Measurements from ENCODE around the gene ABLIM2.

ABLIM2 gene

GRCh38 chr4:8114456-8115202 is 44.0 kb downstream of the ABLIM2 start:
- Histone ChIP-seq H3K4me3 (ENCODE audit: low read length) (no peak overlapping the region), H3K9ac (ENCODE audit: low read length) (no peak overlapping the region), H3K36me3 (ENCODE audit: control insufficient read depth, insufficient read depth, low read length) (no peaks in the 10 kb centered on the region), H3K4me1 (ENCODE audit: control insufficient read depth, insufficient read depth, low read length) (no peaks in the 10 kb centered on the region), H3K27ac (ENCODE audit: low read depth, low read length) (no peak overlapping the region), H3K27me3 (ENCODE audit: control insufficient read depth, insufficient read depth, low read length) (no peaks in the 10 kb centered on the region)

DNA sequence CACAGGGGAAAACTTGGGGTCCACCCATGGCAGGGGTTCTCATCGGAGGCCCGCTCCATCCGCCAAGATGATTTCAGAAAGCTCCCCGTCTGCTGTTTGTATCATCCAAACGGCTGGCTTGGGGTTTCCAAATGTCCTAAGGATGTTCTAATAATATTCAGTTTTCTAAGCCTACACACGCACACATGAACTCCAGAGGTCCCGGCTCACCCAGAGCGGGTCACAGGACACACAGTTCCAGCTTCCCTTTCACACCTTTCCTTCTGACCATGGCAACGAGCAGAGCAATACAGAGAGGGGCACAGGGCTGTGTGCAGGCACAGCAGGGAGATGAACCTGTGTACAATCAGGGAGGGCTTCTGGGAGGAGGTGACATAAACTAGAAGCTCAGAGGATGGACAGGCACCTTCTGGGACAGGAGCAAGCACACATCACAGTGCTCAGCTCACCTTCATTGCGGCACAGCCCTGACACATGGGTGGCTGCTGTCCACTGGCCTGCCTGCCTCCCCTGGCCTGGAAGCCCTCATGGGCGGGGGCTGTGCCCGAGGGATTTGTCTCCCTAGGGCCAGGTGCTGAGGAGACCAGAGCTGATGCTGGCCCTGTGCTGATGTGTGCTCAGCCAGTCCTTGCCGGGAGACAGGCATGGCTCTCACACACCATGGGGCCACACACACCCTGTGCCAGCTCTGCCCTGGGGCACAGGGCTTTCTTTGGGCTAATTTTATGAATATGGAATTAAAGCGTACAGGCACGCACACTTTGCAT is 44.8 kb downstream of the ABLIM2 start:
- Histone ChIP-seq H3K9ac (ENCODE audit: low read length) (no peak overlapping the region), H3K4me3 (ENCODE audit: low read length) (no peak overlapping the region), H3K4me1 (ENCODE audit: control insufficient read depth, insufficient read depth, low read length) (no peaks in the 10 kb centered on the region), H3K36me3 (ENCODE audit: control insufficient read depth, insufficient read depth, low read length) (no peaks in the 10 kb centered on the region), H3K27me3 (ENCODE audit: control insufficient read depth, insufficient read depth, low read length) (no peaks in the 10 kb centered on the region), H3K27ac (ENCODE audit: low read depth, low read length) (no peak overlapping the region)

DNA sequence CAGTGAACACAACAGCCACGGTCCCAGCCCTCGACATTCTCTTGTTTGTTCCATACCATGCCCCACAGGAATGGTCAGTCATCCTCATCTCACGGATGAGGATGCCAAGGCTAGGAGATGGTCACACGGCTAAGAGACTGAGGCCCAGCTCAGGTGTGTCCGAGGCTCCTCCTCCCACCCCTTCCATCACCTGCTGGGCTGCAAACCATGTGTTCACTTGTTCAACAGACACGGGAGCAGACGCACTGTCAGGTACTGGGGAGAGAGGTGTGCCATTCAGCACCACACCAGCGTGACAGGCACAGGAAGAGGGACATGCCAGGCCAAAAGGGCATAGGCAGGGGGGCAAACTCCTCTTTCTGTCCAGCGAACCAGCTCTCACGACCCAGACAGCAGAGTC is 45.9 kb downstream of the ABLIM2 start:
- H3K27ac ChIP-seq (ENCODE audit: low read depth, low read length): no peak overlapping the region
- no peaks in the 10 kb centered on the region for H3K4me1 ChIP-seq (ENCODE audit: control insufficient read depth, insufficient read depth, low read length)
- H3K36me3 ChIP-seq (ENCODE audit: control insufficient read depth, insufficient read depth, low read length): no peaks in the 10 kb centered on the region
- no peaks in the 10 kb centered on the region for H3K27me3 ChIP-seq (ENCODE audit: control insufficient read depth, insufficient read depth, low read length)
- H3K9ac ChIP-seq (ENCODE audit: low read length): no peak overlapping the region
- H3K4me3 ChIP-seq (ENCODE audit: low read length): no peak overlapping the region

DNA sequence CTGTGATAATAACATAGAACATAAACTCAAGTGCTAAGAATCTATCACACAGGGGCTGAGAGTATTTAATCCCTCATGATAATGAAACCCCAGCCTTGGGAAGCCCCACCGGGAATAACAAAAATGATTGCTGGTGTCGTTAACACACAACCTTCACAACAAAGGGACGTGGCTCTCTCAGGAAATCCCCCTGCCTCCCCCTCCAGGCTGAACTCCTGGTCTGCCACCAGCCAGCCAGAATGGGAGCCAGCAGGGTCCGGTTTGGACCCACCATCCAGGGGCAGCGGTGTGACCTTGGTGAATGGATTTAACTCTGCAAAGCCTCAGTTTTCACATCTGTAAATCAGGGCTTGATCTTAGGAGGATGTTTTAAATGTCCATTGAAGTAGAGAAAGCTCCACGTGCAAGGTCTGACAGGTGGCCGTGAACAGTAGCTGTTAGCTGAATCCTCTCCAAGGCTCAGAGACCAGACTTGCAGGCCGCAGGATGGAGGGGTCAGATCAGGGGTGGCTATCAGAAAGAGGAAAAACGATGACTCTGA is 46.5 kb downstream of the ABLIM2 start:
- Histone ChIP-seq H3K27ac (ENCODE audit: low read depth, low read length) (no peak overlapping the region), H3K9ac (ENCODE audit: low read length) (no peak overlapping the region), H3K27me3 (ENCODE audit: control insufficient read depth, insufficient read depth, low read length) (no peaks in the 10 kb centered on the region), H3K4me1 (ENCODE audit: control insufficient read depth, insufficient read depth, low read length) (no peaks in the 10 kb centered on the region), H3K36me3 (ENCODE audit: control insufficient read depth, insufficient read depth, low read length) (no peaks in the 10 kb centered on the region), H3K4me3 (ENCODE audit: low read length) (no peak overlapping the region)

GRCh38 chr4:8110071-8110986 is 48.3 kb downstream of the ABLIM2 start:
- no peak overlapping the region for H3K27ac ChIP-seq (ENCODE audit: low read depth, low read length)
- no peaks in the 10 kb centered on the region for H3K27me3 ChIP-seq (ENCODE audit: control insufficient read depth, insufficient read depth, low read length)
- no peaks in the 10 kb centered on the region for H3K36me3 ChIP-seq (ENCODE audit: control insufficient read depth, insufficient read depth, low read length)
- H3K4me1 ChIP-seq (ENCODE audit: control insufficient read depth, insufficient read depth, low read length): no peaks in the 10 kb centered on the region
- no peak overlapping the region for H3K4me3 ChIP-seq (ENCODE audit: low read length)
- H3K9ac ChIP-seq (ENCODE audit: low read length): no peak overlapping the region

- Histone ChIP-seq H3K9ac (ENCODE audit: low read length) (no peak overlapping the region), H3K4me3 (ENCODE audit: low read length) (no peak overlapping the region), H3K27me3 (ENCODE audit: control insufficient read depth, insufficient read depth, low read length) (no peaks in the 10 kb centered on the region), H3K36me3 (ENCODE audit: control insufficient read depth, insufficient read depth, low read length) (no peaks in the 10 kb centered on the region), H3K4me1 (ENCODE audit: control insufficient read depth, insufficient read depth, low read length) (no peaks in the 10 kb centered on the region), H3K27ac (ENCODE audit: low read depth, low read length) (no peak overlapping the region)
These were observed 49.1 kb downstream of the ABLIM2 start for GRCh38 chr4:8109406-8110065.

- H3K27me3 ChIP-seq (ENCODE audit: control insufficient read depth, insufficient read depth, low read length): no peaks in the 10 kb centered on the region
- H3K27ac ChIP-seq (ENCODE audit: low read depth, low read length): no peak overlapping the region
- no peaks in the 10 kb centered on the region for H3K4me1 ChIP-seq (ENCODE audit: control insufficient read depth, insufficient read depth, low read length)
- no peak overlapping the region for H3K9ac ChIP-seq (ENCODE audit: low read length)
- no peaks in the 10 kb centered on the region for H3K36me3 ChIP-seq (ENCODE audit: control insufficient read depth, insufficient read depth, low read length)
- no peak overlapping the region for H3K4me3 ChIP-seq (ENCODE audit: low read length)
These were observed 49.6 kb downstream of the ABLIM2 start for GRCh38 chr4:8108991-8109390.

DNA sequence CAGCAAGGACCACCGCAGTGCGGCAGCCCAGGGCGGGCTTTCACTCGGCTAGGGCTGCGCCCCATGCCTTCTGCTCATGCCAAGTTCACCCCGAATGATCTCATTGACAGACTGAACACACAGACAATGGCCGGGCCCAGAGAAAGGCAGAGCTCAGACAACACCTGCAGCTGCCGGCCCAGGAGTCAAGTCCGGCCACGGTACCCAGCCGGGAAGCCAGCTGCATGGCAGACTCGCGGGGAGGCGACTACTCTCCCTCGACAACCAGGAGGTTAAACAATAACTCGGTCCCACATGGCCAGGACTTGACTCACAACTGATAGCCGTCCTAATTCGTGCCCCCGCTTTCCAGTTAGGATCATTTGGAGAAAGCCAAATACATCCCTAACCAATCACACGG is 50.4 kb downstream of the ABLIM2 start:
- Histone ChIP-seq H3K27me3 (ENCODE audit: control insufficient read depth, insufficient read depth, low read length) (no peaks in the 10 kb centered on the region), H3K4me3 (ENCODE audit: low read length) (no peak overlapping the region), H3K36me3 (ENCODE audit: control insufficient read depth, insufficient read depth, low read length) (no peaks in the 10 kb centered on the region), H3K27ac (ENCODE audit: low read depth, low read length) (no peak overlapping the region), H3K9ac (ENCODE audit: low read length) (no peak overlapping the region), H3K4me1 (ENCODE audit: control insufficient read depth, insufficient read depth, low read length) (no peaks in the 10 kb centered on the region)

DNA sequence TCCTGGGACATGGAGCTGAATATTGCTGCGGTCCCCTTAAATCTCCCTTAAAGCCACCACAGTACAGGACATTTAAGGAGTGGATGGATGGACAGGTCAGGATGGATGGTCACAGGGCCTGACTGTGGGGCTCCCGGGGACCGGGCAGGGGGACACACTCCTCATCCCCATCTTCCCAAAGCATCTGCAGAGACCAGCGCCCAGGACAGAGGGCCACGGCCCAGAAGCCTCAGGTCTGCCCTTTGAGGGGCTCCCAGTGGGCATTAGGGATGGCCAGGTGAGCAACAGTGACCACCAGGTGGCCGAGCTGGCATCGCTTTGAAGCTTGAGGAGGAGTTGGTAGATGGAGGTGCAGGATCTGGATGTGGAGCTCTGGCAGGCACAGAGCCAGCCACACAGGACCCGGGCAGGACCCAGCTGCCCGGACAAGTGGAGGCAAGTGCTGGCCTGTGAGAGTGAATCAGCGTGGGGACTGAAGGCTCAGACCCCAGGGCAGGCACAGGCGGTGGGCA is 51.4 kb downstream of the ABLIM2 start:
- H3K9ac ChIP-seq (ENCODE audit: low read length): no peak overlapping the region
- no peaks in the 10 kb centered on the region for H3K27me3 ChIP-seq (ENCODE audit: control insufficient read depth, insufficient read depth, low read length)
- H3K4me3 ChIP-seq (ENCODE audit: low read length): no peak overlapping the region
- no peaks in the 10 kb centered on the region for H3K4me1 ChIP-seq (ENCODE audit: control insufficient read depth, insufficient read depth, low read length)
- H3K27ac ChIP-seq (ENCODE audit: low read depth, low read length): no peak overlapping the region
- no peaks in the 10 kb centered on the region for H3K36me3 ChIP-seq (ENCODE audit: control insufficient read depth, insufficient read depth, low read length)

GRCh38 chr4:8106451-8107025 is 52.1 kb downstream of the ABLIM2 start:
- H3K27me3 ChIP-seq (ENCODE audit: control insufficient read depth, insufficient read depth, low read length): no peaks in the 10 kb centered on the region
- no peaks in the 10 kb centered on the region for H3K4me1 ChIP-seq (ENCODE audit: control insufficient read depth, insufficient read depth, low read length)
- no peaks in the 10 kb centered on the region for H3K36me3 ChIP-seq (ENCODE audit: control insufficient read depth, insufficient read depth, low read length)
- H3K4me3 ChIP-seq (ENCODE audit: low read length): no peak overlapping the region
- H3K9ac ChIP-seq (ENCODE audit: low read length): no peak overlapping the region
- no peak overlapping the region for H3K27ac ChIP-seq (ENCODE audit: low read depth, low read length)

GRCh38 chr4:8105306-8106100 is 53.1 kb downstream of the ABLIM2 start:
- no peaks in the 10 kb centered on the region for H3K36me3 ChIP-seq (ENCODE audit: control insufficient read depth, insufficient read depth, low read length)
- no peaks in the 10 kb centered on the region for H3K4me1 ChIP-seq (ENCODE audit: control insufficient read depth, insufficient read depth, low read length)
- no peaks in the 10 kb centered on the region for H3K27me3 ChIP-seq (ENCODE audit: control insufficient read depth, insufficient read depth, low read length)
- no peak overlapping the region for H3K4me3 ChIP-seq (ENCODE audit: low read length)
- H3K9ac ChIP-seq (ENCODE audit: low read length): no peak overlapping the region
- H3K27ac ChIP-seq (ENCODE audit: low read depth, low read length): no peak overlapping the region

Data from rectal smooth muscle tissue (tissue), 1 donor.